A673 (cell line): ENCODE results near the gene COL19A1. TPM values are rescaled to one million over a fixed set of nuclear protein-coding genes. Genes with fewer than 3 reads are reported as not detected.

Source experiments
- BruUV-seq: library from RNA; stranded (reverse); fragments of 400-500 nt; replicated peaks from 2 replicates; lab custom pipeline; 2021; lab: Mats Ljungman, UMichigan
- CTCF ChIA-PET: fragments of 300-600 bp; sonication (Branson Sonifier 250); formaldehyde crosslinking; loops from one replicate; lab custom pipeline; 2022; ENCODE audit warnings: antibody characterized with exemption; lab: Charles Lee
- POLR2A ChIA-PET: fragments of 300-600 bp; sonication (Branson Sonifier 250); formaldehyde crosslinking; loops from one replicate; lab custom pipeline; 2022; ENCODE audit warnings: antibody characterized with exemption; ENCODE audit not compliant: low non-redundant PET; lab: Charles Lee
- DNase-seq: peaks from one replicate; pipeline ENCODE4 v3.0.0-alpha.2; 2015; ENCODE audit warnings: low spot score
- H3K27ac ChIP-seq: fragments of 200-600 bp; sonication (generic); 2 replicates; pipeline ENCODE4 v1.5.1; 2016; ENCODE audit warnings: mixed run types, low read depth, mild to moderate bottlenecking, mixed read lengths, antibody characterized with exemption, low read length; ENCODE audit not compliant: poor library complexity, severe bottlenecking
- H3K27me3 ChIP-seq: fragments of 200-600 bp; sonication (generic); replicated peaks from 2 replicates; pipeline ENCODE4 v1.6.1; 2017; ENCODE audit warnings: mixed run types, low read depth, mild to moderate bottlenecking, mixed read lengths, antibody characterized with exemption, low read length; ENCODE audit not compliant: insufficient read depth, poor library complexity
- H3K36me3 ChIP-seq: fragments of 200-600 bp; sonication (generic); 2 replicates; pipeline ENCODE4 v1.6.1; 2016; ENCODE audit warnings: mixed run types, mild to moderate bottlenecking, mixed read lengths, antibody characterized with exemption, low read length; ENCODE audit not compliant: insufficient read depth, poor library complexity, severe bottlenecking
- H3K4me1 ChIP-seq: fragments of 200-600 bp; sonication (generic); 2 replicates; pipeline ENCODE4 v1.6.1; 2017; ENCODE audit warnings: mixed run types, mild to moderate bottlenecking, mixed read lengths, antibody characterized with exemption, low read length; ENCODE audit not compliant: insufficient read depth, poor library complexity, severe bottlenecking
- H3K4me3 ChIP-seq: fragments of 200-600 bp; sonication (generic); 2 replicates; pipeline ENCODE4 v1.5.1; 2016; ENCODE audit warnings: low read depth, mixed run types, mild to moderate bottlenecking, mixed read lengths, low read length; ENCODE audit not compliant: poor library complexity, severe bottlenecking
- H3K9me3 ChIP-seq: fragments of 200-600 bp; sonication (generic); 2 replicates; pipeline ENCODE4 v1.6.1; 2016; ENCODE audit warnings: mixed run types, low read depth, mild to moderate bottlenecking, mixed read lengths, antibody characterized with exemption, low read length; ENCODE audit not compliant: poor library complexity, severe bottlenecking
- CTCF ChIP-seq: fragments of 300-800, 200-600 bp; sonication (generic); conservative IDR thresholded peaks from 2 replicates; pipeline ENCODE4 v1.5.1; 2017; ENCODE audit warnings: low read depth, mild to moderate bottlenecking, antibody characterized with exemption, low read length, moderate library complexity, mixed read lengths
- EZH2 ChIP-seq: fragments of 200-600 bp; sonication (generic); IDR thresholded peaks from 2 replicates; pipeline ENCODE4 v1.6.1; 2017; ENCODE audit warnings: borderline replicate concordance, low read depth, mild to moderate bottlenecking, mixed read lengths, antibody characterized with exemption, low read length; ENCODE audit not compliant: poor library complexity, severe bottlenecking
- intact Hi-C: fragments of 100-400 bp; cut with micrococcal nuclease; formaldehyde crosslinking; loops from one replicate; pipeline ENCODE4 v1.10.0; 2022; ENCODE audit not compliant: unreplicated experiment
- total RNA-seq: library from RNA; stranded (reverse); gene quantifications from 2 replicates; pipeline ENCODE4 v1.2.3, GENCODE V29; 2021

COL19A1 gene
- total RNA-seq, 1 experiment from 2014 or later, result 0.37 TPM

DNA sequence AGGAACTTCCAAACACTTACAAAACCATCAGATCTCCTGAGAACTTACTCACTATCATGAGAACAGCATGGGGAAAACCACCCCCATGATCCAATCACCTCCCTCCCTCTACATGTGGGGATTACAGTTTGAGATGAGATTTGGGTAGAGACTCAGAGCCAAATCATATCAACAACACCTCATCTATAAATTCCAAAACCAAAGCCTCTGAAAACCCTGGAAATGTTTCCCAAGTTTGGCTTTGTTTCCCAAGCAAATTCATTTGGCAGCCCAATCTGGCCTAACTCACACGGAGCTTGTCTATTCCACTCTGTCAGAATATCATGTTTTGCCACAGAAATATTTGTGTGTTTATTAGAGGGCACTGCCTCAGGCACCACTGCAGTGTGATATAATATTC lies 293.9 kb downstream of the COL19A1 start:
- ChIA-PET POLR2A (no interaction called here), CTCF (no interaction called here)
- Histone ChIP-seq H3K4me3 (no peak overlapping the region), H3K36me3 (no peaks in the 10 kb centered on the region), H3K9me3 (no peaks in the 10 kb centered on the region), H3K27me3 (no peaks in the 10 kb centered on the region), H3K27ac (no peak overlapping the region), H3K4me1 (peaks cover 34% of the 10 kb centered on the region)
- no peak for TF ChIP-seq EZH2
- TF ChIP-seq CTCF, result no peak
- no TSS peak for BruUV-seq
- DNase-seq, result no peak
- intact Hi-C loops, result no loop called here

DNA sequence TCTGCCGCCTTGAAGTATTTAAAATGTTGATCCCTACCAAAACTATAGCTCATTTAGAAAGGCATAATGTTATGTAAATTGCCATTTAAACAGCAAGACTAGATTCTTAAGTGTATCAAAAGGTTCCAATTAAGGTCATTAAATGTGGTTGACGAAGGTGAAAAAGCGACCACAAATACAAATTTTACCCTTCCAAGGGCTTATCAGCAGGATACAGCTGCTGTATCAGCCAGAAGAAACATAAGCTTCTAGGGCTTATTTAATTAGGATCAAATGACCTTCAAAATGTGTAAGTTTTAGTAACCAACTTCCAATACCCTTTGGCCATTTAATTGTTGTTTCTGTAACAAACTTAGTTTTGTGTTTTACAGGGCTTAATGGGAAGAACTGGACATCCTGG lies 296.6 kb downstream of the COL19A1 start:
- peaks cover 44% of the 10 kb centered on the region for H3K4me1 ChIP-seq
- no peaks in the 10 kb centered on the region for H3K27me3 ChIP-seq
- ChIA-PET CTCF (no interaction called here), POLR2A (no interaction called here)
- intact Hi-C loops, result no loop called here
- BruUV-seq, result no TSS peak
- H3K9me3 ChIP-seq, result no peaks in the 10 kb centered on the region
- H3K36me3 ChIP-seq, result no peaks in the 10 kb centered on the region
- DNase-seq, result no peak
- no peak for TF ChIP-seq CTCF
- no peak for TF ChIP-seq EZH2
- H3K27ac ChIP-seq, result no peak overlapping the region
- no peak overlapping the region for H3K4me3 ChIP-seq

DNA sequence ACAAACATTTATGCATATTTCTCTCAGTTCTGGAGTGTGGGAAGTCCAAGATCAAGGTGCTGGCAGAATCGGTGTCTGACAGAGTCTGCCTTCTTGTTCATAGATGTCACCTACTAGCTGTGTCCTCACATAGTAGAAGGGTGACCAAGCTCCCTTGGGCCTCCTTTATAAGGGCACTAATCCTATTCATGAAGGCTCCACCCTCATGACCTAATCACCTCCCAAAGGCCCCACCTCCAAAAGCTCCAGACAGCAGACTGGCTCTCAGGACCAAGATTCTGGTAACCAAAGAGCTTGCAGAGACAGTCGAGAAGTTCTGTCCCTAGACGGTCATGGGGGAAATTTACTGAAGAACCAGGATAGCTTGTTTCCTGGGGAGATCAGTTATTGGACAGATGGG lies 297.4 kb downstream of the COL19A1 start:
- peaks cover 44% of the 10 kb centered on the region for H3K4me1 ChIP-seq
- no peak overlapping the region for H3K4me3 ChIP-seq
- CTCF ChIA-PET, result no interaction called here
- no peaks in the 10 kb centered on the region for H3K27me3 ChIP-seq
- H3K27ac ChIP-seq, result no peak overlapping the region
- no peak for TF ChIP-seq EZH2
- TF ChIP-seq CTCF, result no peak
- POLR2A ChIA-PET, result no interaction called here
- BruUV-seq, result no TSS peak
- H3K9me3 ChIP-seq, result no peaks in the 10 kb centered on the region
- intact Hi-C loops, result no loop called here
- H3K36me3 ChIP-seq, result no peaks in the 10 kb centered on the region
- DNase-seq, result no peak
